Stimulated activated CD8-positive, alpha-beta memory T cell treated with anti-CD3 and anti-CD28 coated beads, Interleukin-4, amount 100 ng/mL, for 4 hours (primary cell): Measurements from ENCODE around the gene MBNL1.

ENCODE experiments used
- DNase-seq, 2 donors: peaks; one replicate each; pipeline ENCODE4 v3.0.0-alpha.2; 2020; ENCODE audit warnings: low read depth in 2 of 2, low spot score in 1 of 2

Gene MBNL1

GRCh38 chr3:152373379-152373778, 104.7 kb downstream of the MBNL1 start:
- no peak for DNase-seq

DNA sequence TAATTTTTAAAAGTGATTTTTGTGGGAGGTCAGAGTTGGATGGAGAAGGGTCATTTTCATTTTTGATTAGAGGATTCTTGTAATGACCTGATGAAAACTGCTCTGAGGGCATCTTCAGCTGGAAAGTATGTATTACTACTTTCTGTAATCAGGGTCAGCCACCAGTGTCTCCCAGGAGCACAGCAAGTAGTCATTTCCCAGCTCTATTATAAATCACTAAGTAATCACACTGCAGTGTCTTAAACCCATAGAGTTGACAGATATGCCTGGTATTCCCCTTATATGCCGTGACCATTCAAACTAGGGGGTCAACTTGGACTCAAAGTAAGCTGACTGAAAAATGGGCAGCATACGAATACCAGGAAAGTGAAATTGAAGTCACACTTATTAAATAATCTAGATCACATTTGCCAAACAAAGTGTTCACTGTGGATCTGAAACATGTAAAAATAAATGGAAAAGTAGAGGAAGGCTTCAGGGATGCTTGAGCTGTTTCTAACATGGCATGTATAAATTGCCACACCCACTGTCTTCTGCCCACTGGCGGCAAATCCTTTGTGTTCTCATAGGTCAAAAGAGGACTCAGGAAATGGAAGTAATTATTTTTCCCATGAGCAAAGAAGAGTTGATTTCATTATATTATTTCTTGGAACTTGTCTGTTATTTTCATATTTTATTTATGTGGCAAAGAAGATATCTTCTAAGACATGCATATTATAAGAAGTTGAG, 105.7 kb downstream of the MBNL1 start:
- no peak for DNase-seq

DNA sequence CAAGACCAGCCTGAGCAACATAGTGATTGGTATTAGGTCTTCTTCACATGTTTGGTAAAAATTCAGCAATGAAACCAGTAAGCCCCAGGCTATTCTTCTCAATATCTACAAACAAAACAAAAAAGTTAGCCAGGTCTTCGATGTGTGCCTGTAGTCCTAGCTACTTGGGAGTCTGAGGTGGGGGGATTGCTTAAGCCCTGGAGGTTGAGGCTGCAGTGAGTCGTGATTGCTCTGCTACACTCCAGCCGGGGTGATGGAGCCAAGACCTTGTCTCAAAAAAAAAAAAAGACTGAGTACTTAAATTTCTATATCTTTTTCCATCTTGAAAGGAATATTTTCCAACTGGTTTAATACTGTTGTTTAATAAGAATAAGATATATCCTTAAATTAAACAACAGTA, 106.8 kb downstream of the MBNL1 start:
- no peak for DNase-seq

DNA sequence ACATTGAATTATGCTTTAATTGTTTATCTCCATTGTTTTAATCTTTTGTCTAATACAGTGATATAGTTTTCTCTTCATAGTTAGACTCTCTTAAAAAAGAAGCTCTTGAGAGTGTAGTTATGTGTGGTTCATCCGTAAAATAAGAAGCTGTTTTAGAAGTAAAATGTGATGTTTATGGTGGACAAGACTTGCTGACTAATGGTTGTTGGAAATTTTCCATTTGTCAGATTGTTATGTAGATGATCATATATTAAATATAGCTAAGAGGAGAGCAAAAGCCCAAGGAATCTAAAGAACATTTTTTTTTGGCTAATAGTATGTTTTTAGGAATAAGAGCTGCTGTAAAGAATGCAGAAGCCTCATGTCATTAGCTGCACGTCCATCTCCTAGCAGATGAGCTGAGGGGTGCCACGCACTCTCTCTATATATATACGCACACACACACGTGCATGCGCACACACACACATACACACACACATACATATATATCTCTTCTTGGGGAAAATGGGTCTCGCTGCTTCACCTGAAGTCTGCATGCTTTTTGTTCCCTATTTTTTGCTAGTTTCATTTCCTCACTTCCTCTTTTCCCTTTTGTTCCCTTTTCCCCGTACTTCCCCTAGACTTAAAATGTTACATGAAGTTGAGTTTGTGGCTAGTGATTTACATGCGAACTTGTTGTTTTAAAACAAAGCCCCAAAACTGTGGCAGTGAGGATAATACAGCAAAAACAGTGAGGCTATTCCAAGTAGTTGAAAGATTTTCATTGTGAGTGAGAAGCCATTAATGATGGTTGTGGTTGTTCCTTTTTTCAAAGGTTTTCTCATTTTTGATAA, 107.8 kb downstream of the MBNL1 start:
- DNase-seq = no peak

GRCh38 chr3:152377184-152377570, 108.4 kb downstream of the MBNL1 start:
- DNase-seq = no peak

DNA sequence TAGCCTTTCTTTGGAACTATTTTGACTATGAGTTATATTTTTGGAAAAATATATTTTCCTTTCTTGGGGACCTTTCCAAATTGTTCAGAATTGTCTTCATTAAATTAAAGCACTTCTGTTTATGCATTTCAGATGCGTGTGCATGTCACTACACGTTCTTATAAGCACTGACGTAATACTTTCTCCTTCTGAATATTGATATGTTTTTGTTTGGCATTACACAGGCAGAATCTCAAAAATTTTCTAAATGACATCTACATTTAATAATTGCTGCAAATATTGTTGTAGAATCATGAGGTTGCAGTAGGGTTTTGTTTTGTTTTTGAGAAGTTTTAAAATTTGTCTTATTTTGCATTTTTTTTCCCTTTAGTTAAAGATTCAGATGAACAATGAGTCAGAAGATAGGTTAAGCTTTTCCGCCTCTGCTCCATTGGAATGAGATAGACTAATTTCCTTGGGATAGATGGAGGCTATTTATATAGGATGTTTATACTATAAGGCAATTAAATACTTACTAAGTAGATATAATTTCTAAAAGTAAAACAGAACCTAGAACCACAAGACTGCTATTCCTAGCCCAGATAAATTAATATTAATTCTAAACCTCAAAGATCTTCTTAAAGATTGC, 110.8 kb downstream of the MBNL1 start:
- DNase-seq = no peak

DNA sequence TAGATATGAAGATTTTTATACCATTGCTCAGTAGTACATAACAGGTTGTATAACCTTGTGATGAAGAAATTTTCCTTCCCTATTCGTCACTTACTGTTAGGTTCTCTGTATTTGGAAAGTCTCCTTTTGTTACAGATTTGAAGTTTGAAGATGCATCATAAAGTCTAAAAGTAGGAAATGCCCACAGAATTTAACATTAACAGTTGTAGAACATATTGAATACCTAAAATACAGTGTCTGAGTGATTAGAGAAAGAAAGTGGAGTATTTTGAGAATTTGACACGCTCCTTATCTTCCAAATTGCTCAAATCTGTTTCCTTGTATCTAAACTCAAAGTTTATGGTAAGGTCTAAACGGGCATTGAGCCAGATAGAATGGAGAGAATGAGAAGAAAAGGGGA, 111.3 kb downstream of the MBNL1 start:
- DNase-seq = no peak

GRCh38 chr3:152381881-152382295, 113.2 kb downstream of the MBNL1 start:
- no peak for DNase-seq

- no peak for DNase-seq
Observed at GRCh38 chr3:152382312-152383135, 113.8 kb downstream of the MBNL1 start.

GRCh38 chr3:152383136-152383606, 114.4 kb downstream of the MBNL1 start:
- DNase-seq = no peak

DNA sequence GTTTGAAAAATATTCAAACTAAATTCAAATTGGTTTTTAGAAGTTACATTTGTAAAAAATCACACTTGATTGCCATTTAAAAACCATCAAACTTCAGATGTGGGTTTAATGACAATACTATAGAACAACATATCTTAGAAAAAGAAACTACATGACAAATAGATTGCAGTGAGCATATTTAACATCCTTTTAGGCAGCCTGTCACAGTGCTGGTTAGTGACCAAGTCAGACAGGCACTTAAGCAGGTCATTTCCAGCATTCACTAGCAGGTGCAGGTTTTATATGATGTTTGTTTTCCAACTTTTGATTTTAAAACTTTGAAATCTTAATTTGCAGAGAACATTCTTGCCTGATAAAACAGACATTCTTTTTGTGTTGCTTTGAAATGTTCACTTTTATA, 115.7 kb downstream of the MBNL1 start:
- no peak for DNase-seq

- no peak for DNase-seq
Observed at GRCh38 chr3:152385761-152386160, 117.0 kb downstream of the MBNL1 start.

DNA sequence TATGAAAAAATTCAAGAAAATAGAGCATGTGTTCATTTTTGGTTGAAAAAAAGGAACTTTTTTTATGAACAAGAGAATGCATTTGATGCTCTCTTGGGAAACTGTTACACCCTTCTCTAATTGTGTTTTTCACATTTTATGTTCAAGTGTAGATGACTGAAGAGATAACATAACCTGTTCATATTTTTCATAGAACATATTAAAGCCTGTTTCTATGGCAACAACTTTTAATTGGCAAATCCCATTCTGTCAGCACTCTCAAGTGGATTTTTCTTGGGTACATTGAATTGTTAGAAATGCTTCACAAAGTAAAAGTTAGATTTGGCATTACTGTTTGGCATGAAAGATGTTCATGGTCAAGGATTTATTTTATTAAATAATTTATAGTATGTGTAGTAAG, 117.5 kb downstream of the MBNL1 start:
- DNase-seq = no peak

DNA sequence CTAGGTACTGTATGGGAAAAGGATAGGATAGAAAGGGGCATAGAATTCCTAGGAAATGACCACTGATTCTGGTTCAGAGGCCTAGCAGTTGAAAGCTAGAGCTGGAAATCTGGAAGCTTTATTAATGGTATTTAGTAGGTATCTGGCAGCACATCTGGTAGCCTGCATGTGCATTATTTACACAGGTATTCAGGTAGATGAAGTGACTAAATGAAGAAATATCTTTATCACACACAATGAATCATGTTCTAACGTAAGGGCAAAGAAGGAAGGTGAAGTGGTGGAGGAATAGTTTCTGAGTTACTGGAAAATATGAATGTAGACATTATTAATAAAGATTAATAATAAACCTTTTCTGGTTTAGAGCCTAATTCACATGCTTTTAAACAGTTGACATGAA, 119.9 kb downstream of the MBNL1 start:
- DNase-seq = no peak

- no peak for DNase-seq
Observed at GRCh38 chr3:152389316-152389934, 120.7 kb downstream of the MBNL1 start.

DNA sequence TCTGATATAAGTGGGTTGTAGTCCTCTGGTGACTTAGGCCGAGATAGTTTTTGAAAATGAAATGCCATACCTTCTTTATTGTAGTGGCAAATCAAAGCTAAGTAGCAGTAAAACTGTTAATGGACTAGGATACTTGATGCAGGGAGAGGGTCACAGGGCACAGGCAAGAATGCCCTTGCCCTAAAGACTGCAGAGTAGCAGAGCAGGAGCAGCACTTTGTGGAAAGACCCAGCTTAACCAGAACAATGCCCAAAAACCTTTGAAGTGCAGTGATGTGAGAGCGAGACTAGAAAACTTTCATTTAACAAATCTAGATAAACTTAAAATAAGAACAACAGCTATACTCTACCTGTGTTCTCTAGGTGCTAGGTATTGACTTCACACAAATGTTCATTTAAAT, 121.9 kb downstream of the MBNL1 start:
- no peak for DNase-seq

GRCh38 chr3:152391671-152392070, 122.9 kb downstream of the MBNL1 start:
- DNase-seq = no peak

DNA sequence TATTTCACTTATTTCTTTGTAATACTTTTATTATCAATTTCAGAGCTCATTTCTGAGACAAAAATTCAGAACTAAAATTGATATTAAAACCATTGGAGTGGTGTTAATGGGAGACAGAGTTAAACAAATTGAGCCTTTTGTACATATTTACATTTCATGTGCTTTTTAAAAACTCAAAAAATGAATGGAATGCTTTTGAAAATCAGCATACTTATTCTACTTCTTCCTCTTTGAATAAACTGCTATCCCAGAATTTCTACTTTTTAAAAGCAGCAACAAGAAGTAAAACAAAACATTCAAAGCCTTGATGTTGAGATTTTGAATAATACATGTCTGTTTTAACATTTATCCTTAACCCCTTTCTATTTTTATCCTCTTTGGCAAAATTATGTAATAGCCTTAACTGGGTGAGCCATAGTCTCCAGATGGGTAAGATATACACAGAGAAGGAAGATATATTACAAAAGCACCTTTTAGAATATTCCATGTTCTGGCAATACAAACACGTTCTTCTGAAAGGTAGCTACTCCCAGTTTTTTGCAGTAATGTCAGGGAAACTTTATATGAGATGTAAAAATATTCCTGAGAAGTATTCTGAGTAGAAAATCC, 123.6 kb downstream of the MBNL1 start:
- no peak for DNase-seq

- DNase-seq = no peak
Observed at GRCh38 chr3:152394246-152394645, 125.5 kb downstream of the MBNL1 start.

GRCh38 chr3:152395764-152396163, 127.0 kb downstream of the MBNL1 start:
- no peak for DNase-seq
